Activated CD8-positive, alpha-beta memory T cell treated with anti-CD3 and anti-CD28 coated beads for 24 hours (primary cell): ENCODE data around the gene HIP1.

Experiments
- DNase-seq: peaks from one replicate; pipeline ENCODE4 v3.0.0-alpha.2; 2020

The HIP1 gene

DNA sequence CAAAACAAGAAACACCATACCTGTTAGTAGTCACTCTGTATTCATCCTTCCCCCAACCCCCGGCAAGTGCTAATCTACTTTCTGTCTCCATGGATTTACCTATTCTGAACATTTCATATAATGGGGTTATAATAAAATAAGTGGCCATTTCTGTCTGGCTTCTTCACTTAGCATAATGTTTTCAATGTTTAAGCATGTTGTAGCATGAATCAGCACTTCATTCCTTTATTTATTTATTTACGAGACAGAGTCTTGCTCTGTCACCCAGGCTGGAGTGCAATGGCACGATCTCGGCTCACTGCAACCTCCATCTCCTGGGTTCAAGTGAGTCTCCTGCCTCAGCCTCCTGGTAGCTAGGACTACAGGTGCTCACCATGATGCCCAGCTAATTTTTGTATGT lies 69.2 kb downstream of the HIP1 start:
- no peak for DNase-seq

DNA sequence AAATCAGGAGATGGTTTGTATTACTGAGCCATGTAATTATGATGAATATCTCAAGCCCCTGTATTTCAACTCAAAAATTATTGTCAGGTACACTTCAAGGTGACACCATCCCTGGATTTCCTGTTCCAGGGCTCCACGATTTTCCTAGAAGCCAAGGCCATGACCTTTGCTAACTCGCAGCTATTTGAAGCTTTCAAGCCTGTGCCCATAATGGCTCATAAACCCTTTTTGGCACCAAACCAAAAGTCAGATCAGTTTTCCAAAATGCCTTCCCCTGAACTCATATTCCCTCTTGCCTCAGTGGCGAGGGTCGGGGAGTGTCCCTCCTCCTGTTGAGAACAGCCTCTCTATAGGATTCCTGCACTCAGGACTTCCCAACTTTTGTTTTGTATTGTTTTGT lies 70.8 kb downstream of the HIP1 start:
- DNase-seq: no peak

DNA sequence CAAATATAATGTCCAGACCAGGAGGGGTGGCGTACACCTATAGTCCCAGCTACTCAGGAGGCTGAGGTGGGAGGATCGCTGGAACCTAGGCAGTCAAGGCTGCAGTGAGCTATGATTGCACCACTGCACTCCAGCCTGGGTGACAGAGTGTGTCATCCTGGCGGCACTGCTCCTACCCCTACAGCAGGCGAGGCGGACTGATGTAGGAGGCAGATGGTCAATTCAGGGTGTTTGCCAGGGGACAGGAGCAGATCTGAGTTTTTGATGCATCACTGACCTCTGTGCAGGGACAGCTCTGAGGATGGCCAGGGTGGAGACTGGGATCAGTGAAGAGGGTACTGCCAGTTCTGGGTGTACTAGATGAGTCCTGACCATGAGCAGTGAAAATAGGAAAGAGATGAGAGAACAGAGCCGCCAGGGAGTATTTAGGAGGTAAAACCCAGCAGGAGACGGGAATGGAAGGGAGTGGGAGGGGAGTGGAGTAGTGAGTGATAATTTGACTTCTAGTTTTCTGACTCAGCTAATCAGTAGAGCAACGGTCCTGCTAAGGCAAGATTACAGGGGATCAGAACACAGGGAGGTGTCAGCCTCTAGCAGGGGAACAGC lies 75.3 kb downstream of the HIP1 start:
- no peak for DNase-seq

DNA sequence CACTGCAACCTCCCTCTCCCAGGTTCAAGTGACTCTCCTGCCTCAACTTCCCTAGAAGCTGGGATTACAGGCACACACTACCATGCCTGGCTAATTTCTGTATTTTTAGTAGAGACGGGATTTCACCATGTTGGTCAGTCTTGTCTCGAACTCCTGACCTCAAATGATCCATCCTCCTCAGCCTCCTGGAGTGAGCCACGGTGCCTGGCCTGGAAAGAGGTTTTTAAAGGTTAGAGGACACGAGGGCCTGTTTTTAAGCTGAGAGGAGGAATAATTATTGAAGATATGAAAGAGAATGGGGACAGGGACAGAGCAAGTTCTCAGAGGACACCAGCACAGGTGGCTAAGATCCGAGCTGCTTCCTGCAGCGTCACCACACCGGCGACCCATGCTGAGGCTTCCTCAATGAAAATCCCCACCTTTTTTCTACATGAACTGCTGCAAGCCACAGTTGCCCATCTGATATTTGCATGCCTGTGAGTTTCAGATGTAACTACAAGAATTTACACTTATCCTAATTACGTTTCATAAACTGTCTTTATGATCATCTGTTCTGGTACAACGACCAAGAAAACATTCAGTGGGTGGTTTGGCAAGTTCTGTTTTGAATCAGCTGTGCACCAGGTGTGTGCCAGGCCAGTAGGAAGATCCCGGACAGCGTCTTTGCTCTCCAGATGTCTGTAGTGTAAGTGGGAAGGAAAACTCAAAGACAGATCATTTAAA lies 76.0 kb downstream of the HIP1 start:
- DNase-seq: no peak

DNA sequence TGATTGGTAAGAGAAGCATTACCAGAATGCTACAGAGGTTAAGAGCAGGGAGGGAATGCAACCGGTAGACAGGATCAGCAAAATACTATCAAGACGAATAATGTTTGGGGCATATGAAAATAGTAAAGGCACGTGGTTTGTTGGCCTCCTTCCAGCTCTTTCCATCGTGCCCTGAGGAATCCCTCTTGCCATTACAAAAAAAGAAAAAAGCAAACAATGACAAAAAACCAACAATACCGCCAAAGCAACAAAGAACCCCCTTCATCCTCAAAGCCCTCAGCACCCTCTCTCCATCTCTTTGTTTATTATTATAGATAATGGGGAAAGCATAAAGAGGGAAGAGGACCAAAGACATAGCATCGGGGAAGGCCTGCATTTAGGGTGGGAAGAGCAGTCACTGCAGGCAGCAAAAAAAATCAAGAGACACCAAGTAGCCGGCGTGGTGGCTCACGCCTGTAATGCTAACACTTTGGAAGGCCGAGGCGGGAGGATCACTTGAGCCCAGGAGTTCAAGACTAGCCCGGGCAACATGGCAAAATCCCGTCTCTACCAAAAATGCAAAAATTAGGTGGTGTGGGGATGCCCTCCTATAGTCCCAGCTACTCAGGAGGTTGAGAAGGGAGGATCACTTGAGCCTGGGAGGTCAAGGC lies 78.0 kb downstream of the HIP1 start:
- no peak for DNase-seq

DNA sequence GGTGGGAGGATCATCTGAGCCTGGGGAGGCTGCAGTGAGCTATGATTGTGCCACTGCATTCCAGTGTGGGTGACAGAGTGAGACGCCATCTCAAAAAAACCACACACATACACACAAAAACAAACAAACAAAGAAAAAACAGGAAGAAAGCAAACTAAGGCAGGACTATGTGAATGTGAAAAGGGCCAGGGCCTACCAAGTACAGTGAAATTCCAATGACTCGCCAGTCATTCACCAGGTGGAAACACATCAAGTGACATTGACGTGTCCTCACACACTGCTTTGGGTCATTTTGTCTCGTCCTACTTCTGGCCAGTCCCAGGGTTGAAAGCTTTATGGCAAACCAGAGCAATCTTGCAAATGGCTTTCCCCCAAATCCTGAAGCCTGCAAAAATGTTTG lies 79.9 kb downstream of the HIP1 start:
- no peak for DNase-seq

DNA sequence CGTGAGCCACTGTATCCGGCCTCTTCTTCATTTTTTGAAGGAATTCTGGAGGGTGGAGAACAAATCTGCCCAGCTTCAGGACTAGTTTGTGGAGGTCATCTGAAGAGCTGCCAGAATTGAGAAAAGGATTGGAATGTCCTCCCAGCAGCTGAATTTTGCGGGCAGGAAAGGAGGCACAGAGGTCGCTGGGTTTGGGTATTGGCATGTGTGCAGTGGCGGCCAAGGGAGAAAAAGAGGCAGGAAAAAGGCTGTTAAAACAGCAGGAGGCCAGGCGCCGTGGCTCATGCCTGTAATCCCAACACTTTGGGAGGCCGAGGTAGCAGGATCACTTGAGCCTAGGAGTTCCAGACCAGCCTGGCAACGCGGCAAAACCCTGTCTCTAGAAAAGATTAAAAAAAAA lies 80.4 kb downstream of the HIP1 start:
- DNase-seq: no peak

DNA sequence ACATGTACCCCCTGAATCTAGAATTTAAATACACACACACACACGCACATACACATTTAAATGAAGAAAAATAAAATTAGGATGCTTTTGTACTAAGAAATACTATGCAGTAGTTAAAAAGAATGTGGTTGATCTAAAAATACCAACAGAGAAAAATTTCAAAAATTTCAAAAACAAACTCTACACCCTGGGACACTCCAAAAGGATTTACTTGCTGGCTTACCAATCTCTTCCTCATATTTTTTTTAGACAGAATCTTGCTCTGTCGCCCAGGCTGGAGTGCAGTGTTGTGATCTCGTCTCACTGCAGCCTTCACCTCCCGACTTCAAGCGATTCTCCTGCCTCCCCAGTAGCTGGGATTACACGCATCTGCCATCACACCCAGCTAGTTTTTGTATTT lies 80.9 kb downstream of the HIP1 start:
- DNase-seq: no peak

DNA sequence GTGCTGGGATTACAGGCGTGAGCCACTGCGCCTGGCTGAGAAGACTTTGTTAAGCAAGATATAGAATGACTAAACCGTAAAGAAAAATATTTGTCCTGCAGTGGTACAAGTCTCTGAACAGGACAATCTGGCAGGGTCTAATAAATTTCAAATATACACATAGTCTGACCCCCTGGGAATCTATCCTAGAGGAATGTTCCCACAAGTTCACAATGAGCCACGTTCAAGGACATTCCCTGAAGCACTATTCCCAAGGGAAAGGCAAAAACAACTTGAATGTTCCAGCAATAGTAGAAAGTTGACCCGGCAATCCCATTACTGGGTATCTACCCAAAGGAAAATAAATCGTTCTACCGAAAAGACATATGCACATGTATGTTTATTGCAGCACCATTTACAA lies 82.0 kb downstream of the HIP1 start:
- no peak for DNase-seq

DNA sequence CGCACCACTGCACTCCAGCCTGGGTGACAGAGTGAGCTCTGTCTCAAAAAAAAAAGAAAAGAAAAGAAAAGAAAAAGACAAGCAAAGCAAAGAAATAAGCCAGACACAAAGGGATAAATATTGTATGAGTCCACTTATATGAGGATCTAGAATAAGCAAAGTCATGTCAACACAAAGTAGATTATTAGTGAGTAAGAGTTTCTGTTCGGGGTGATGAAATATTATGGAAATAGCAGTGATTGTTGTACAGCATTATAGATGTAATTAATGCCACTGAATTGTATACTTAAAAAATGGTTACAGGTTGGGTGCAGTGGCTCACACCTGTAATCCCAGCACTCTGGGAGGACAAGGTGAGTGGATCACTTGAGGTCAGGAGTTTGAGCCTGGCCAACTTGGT lies 83.2 kb downstream of the HIP1 start:
- no peak for DNase-seq

DNA sequence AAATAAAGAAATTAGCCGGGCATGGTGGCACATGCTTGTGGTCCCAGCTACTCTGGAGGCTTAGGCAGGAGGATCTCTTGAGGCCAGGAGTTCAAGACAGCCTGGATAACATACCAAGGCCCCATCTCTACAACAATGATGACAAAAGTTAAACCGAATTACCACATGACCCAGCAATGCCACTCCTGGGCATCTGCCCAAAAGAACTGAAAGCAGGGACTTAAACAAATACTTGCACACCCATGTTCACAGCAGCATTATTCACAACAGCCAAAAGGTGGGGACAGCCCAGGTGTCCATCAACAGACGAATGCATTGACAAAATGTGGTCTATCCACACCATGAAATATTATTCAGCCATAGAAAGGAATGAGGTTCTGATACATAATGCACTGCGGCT lies 83.9 kb downstream of the HIP1 start:
- no peak for DNase-seq

DNA sequence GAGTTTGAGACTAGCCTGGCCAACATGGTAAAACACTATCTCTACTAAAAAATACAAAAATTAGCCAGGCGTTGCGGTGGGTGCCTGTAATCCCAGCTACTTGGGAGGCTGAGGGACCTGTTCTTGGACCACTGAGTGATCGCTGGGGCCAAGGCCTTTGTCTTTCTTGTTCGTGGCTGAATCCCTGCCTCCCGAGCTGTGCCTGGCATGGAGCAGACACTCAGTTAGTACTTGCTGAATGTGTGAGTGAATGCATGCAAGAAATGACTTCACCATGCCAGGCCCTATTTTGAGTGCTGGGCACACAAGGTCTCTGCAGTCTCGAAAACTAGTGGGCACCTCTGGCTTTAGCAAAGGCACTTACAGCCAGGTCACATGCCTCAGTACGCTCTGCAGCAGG lies 85.1 kb downstream of the HIP1 start:
- DNase-seq: no peak

DNA sequence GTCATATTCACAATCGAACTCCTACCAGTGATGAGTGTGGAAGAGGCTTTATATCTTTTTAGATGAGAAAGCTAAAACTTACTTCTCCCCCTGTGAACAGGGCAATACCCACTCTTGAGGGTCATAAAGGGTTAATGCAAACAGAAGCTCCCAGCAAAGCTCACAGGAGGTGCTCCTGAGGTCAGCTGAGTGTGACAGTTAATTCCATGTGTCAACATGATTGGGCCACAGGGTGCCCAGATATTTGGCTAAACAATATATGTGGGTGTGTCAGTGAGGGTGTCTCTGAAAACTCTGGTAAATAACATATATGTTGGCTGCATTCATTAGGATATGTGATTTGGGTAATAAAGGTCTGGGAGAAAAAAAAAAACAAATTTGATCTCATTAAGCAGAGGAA lies 86.0 kb downstream of the HIP1 start:
- no peak for DNase-seq

DNA sequence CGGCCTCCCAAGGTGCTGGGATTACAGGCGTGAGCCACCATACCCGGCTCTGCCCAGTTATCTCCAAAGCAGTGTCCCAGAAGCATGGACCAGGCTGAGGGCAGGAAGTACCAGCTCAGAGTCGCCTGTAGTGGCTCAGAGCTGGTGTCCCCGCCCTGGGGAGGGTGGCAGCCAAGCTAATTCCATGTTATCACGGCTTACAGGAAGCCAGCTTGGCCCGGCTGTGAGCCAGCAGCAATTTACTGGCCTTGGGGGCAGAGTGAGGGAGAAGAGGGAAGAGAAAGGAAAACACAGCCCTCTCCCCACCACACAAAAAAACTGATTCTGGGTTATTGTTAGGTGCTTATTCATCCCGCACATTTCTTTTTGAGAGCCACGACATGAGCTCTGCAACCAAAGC lies 88.1 kb downstream of the HIP1 start:
- no peak for DNase-seq

DNA sequence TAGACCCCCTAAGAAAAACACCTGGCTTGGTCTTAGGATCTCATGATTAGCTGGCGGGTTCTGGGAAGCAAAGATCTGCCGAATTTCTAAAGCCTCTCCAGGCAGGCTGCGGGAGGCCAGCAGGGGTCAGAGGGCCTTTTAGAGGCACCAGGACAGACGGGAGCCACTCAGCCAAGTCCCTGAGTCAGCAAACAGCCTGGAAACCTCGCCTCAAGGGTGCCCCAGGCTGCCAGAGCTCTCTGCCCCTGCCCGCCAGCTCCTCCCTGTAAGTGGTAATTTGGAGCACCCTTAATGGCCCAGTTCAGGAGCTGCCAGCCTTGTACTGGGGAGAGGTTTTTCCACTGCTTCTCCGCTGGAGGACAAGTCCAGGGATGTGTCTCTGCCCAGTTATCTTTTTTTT lies 88.7 kb downstream of the HIP1 start:
- DNase-seq: no peak

DNA sequence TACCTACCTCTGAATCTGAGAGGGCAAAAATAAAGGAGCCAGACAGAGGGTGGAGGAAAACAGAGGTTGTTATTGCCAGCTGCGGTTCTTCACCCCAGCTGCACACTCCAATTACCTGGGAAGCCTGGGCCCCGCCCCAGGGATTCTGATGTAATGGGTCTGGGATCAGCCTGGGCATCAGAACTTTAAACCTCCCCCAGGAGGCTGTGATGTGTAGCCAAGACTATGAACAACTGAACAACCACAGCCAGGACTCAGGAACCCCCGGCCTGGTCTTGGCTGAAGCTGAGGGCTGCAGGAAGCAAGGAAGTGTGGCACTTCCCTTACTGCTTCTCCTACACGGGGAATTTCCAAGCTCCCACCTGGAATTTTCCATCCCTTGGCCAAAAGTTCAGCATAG lies 89.3 kb downstream of the HIP1 start:
- DNase-seq: no peak

DNA sequence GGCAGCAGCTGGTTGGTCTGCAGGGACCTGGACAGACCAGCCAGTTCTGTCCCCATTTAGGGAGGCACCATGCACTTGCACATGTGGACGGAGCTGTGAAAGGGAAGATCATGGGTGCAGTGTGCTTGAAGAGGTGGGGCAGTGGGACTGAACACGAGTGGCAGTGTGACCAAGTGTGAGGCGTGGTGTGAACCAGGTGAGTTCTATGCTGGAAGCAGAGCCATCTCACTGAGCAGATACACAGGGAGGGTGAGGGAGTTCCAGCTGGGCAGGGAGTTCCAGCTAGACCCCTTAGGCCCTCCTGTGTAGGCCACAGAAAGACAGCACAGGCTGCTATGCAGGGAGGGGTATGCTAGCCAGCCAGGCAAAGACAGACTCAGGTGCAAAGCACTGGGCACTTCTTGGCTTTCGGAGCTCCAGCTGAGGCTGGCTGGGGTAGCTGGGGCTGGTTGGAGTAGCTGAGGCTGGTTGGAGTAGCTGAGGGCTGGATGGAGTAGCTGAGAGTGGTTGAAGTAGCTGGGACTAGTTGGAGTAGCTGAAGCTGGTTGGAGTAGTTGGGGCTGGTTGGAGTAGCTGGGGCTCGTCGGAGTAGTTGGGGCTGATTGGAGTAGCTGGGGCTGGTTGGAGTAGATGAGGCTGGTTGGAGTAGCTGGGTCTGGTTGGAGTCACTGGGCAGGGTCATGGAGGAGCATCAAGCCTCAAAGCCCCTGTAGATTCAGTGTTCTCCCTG lies 90.9 kb downstream of the HIP1 start:
- DNase-seq: no peak

DNA sequence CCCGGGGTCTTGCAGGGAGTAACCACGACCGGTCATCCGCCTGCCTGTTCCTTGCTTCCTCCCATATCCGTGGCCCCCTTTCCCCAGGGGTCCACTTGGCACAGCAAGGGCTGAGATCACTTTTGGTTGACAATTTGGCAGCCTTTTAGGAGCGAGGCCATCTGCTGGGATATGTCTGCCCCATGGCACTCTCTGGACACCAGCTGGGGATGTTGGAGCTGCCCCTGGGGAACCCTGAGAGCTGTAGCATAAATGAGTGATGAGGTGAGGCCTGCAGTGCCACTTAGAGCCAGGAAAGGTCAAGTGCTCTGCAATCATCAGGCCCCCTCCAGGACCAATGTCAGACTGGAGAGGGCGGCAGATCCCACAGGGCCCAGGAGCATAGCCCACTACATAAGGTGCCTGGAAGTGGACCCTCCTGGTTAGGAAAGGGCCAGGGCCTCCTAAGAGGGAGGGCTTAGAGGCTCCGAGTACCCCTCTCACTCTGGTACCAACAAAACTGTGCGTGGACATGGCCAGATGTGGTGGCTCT lies 92.1 kb downstream of the HIP1 start:
- DNase-seq: no peak

DNA sequence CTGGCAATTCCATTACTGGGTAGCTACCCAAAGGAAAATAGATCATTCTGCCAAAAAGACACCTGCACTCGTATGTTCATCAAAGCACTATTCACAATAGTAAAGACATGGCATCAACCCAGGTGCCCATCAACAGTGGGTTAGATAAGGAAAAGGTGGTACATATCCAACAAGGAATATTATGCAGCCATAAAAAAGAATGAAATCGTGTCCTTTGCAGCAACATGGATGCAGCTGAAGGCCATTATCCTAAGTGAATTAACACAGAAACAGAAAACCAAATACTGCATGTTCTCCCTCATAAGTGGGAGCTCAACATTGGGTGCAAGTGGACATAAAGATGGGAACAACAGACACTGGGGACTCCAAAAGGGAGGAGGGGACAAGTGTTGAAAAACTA lies 93.2 kb downstream of the HIP1 start:
- DNase-seq: no peak

DNA sequence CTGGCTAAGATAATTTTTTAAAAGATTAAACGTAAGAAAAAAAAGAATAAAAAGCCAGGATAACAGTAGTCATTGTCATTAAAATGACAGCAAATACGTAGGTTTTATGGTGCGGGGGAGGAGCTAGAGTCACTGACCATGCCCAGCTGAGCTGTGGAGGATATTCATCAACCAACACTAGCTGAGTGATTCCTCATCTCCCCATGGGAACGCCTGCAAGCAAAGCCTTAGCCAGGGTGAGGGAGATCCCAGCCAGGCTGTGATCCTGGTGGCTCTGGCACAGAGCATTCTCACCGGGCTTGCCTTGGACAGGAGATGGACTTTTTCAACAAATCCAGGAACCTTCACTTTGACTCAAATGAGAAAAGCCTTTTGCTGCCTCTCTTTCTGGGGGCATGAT lies 94.2 kb downstream of the HIP1 start:
- DNase-seq: no peak

DNA sequence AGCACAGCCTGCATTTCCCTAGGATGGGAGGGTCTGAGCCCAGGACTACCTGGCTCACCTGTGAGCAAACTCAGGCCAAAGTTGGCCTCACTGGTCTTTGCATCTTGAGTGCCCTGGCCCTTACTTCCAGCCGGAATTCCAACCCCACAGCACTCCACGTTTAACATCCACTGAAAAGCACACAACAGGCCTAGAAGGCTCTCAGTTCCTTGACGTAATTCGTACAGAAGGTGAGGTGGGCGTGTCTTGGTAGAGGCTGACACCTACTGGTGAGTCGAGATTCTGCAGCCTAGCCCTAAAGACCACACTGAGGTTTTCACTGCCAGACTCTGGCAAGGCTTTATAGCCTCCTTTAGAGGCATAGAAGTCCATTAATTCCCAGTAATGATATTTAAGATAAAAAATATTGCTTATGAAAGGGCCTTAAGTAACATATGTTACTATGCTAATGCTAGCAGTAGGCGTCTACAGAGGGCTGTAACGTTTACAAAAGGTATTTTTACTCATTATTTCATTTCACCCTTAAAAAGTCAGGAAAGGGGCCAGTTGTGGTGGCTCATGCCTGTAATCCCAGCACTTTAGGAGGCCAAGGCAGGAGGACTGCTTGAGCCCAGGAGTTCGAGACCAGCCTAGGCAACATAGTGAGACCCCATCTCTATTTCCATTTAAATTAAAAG lies 95.8 kb downstream of the HIP1 start:
- DNase-seq: peak; percentile 81

DNA sequence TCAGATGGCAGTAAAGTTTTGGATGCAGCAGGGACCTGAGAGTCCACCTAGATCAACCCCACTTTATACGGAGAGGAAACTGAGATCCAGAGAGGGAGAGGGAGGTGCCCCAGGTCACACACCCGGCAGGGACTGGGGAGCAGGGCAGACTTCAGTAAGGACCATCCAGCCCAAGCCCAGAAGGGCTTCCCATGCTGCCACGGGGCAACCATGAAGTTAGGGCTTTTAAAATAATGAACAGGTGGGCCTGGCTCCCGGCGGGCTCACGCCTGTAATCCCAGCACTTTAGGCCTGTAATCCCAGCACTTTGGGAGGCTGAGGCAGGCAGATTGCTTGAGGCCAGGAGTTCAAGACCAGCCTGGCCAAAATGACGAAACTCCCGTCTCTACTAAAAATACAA lies 98.5 kb downstream of the HIP1 start:
- DNase-seq: no peak

DNA sequence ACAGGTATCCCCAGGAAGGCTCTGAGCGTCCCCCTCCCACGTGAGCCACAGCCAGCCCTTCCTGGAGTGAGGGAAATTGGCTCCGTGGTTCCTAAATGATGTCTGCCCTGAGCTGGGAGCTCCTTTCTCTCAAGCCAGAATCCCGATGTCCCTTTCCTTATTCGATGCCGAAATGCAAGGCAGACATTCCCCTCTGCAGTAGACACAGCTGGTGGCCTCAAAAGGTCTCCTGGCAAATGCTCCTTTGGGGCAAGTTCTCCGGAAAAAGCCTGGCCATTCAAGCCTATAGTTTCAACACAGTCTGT lies 98.9 kb downstream of the HIP1 start:
- no peak for DNase-seq
